Stimulated activated CD8-positive, alpha-beta memory T cell treated with anti-CD3 and anti-CD28 coated beads, Interleukin-4, amount 100 ng/mL, for 1 hour (primary cell): Measurements from ENCODE around the gene C4B.
"Not testable (repeated sequence)": the region's sequence is repeated elsewhere in the genome, so short reads cannot be mapped to it uniquely, and the experiment has no call there.

ENCODE experiments used
- DNase-seq, 2 donors: peaks; one replicate each; pipeline ENCODE4 v3.0.0-alpha.2; 2020; ENCODE audit warnings: low read depth in 2 of 2, low spot score in 1 of 2

C4B gene

GRCh38 chr6:31980998-31981397, 33.6 kb upstream of the C4B start:
- DNase-seq, result not testable (repeated sequence)

DNA sequence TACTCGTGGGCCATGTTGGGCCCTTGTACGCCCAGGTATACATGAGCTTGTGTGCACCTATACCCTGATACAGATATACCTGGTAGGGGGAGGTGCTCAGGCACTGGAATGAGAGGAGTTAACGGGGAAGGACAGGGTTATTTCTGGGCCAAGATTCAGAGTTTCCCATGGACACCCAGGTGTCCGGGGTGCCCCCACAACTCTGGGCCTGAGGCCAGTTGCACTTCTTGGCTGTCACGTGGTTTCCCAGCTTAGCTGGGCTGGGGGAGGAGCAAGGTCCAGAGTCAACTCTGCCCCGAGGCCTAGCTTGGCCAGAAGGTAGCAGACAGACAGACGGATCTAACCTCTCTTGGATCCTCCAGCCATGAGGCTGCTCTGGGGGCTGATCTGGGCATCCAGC, 32.9 kb upstream of the C4B start, which contains the start of gene C4A:
Gene C4A, plus strand, starts transcription at position 314 of the 400 bp plus-strand sequence. Its CDS starts 51 bp downstream, at position 365.
- not testable (repeated sequence) for DNase-seq

DNA sequence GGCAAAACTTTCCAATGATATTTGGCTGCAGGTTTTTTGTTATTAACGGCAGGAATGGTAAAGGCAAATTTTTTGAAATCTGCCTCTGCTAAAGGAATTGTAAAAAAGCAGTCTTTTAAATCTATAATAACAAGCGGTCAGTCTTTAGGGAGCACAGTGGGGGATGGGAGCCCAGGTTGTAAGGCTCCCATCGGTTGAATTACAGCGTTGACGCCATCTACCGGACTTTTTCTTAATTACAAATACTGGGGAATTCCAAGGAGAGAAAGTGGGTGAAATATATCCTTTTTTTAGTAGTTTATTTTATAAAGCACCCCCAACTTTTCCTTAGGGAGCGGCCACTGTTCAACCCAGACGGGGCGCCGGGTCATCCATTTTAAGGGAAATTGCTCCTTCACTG, 25.2 kb upstream of the C4B start:
- DNase-seq, result not testable (repeated sequence)

- not testable (repeated sequence) for DNase-seq
These were observed 20.2 kb upstream of the C4B start for GRCh38 chr6:31994421-31994820.

- not testable (repeated sequence) for DNase-seq
These were observed 18.2 kb upstream of the C4B start for GRCh38 chr6:31996385-31996784.

DNA sequence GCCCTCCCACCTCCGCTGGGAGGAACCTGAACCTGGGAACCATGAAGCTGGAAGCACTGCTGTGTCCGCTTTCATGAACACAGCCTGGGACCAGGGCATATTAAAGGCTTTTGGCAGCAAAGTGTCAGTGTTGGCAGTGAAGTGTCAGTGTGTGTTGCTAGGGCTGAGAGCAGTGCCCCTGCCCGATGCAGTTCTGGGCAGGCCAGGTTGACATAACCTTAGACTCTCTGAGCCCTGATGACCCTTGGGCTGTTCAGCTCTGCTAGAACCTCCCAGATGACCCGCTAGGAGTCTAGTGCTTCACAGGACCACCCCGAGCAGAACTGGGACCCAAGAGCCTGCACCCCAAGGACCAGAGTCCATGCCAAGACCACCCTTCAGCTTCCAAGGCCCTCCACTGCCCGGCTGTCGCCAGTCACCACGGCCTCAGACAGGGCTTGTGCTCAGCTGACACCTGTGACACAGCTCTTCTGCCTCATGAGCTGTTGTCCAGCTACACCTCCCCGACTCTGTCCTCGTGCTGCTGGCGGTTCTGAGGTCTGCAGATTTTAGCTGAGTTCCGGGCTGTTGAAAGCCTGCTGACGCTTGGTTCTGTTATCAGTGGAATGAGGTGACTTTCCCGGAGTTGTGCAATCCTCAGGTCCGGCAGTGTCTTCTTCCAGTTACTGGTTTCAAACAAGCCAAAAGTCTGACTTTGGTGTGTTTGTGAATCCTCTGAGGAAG, 11.9 kb upstream of the C4B start:
- DNase-seq, result not testable (repeated sequence)

DNA sequence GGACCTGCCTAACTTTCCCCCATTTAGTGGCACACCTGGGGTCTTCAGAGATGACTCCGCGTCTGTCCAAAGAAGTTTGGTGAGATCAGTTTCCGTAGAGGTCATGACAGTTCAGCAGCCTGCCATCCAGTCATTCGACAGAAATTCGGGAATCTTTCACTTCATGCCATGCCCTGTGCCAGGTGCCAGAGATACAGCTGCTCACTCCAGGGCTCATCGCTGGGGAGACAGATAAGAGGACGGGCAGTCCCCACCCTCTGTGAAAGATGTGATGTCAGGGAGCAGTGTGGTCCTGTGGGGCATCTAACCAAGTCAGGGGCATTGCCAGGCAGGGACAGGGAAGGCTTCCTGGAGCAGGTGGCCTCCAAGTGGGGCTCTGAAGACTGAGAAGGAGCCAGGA, 11.3 kb upstream of the C4B start:
- DNase-seq, result not testable (repeated sequence)

GRCh38 chr6:32004393-32004792, 10.2 kb upstream of the C4B start:
- DNase-seq, result not testable (repeated sequence)

DNA sequence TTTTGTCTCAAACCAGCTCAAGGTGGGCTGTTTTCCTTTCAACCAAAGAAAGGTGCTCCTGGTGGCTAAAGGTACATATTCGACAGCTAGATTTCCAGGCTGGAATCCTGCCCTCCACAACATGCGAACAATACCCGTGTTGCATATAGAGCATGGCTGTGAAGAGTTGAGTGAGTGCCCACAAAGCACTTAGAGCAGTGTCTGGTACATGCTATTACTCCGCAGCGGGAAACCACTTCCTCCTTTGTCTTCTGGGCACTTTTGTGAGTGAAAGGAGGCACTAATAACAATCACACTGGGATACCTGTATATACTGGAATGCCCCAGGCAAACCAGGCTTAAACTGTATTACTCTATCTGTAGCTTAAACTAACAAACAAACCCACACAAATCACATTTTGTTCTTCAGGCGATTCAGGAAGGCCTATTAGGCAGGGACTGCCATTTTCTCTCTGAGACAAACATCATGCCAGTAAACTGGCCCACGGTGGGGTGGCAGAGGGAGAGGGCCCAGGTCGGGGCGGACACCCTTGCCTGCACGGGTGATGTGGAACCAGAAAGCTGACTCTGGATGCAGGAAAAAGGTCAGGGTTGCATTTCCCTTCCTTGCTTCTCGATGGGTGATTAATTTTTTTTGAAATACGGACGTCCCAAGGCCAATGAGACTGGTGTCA, 9.6 kb upstream of the C4B start:
- DNase-seq, result not testable (repeated sequence)

- not testable (repeated sequence) for DNase-seq
These were observed 9.1 kb upstream of the C4B start for GRCh38 chr6:32005538-32005880.

GRCh38 chr6:32005991-32006529, 8.5 kb upstream of the C4B start:
- DNase-seq, result not testable (repeated sequence)

DNA sequence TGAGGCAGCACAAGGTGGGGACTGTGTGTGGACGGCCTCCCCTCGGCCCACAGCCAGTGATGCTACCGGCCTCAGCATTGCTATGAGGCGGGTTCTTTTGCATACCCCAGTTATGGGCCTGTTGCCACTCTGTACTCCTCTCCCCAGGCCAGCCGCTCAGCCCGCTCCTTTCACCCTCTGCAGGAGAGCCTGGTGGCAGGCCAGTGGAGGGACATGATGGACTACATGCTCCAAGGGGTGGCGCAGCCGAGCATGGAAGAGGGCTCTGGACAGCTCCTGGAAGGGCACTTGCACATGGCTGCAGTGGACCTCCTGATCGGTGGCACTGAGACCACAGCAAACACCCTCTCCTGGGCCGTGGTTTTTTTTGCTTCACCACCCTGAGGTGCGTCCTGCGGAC, 7.5 kb upstream of the C4B start:
- not testable (repeated sequence) for DNase-seq

DNA sequence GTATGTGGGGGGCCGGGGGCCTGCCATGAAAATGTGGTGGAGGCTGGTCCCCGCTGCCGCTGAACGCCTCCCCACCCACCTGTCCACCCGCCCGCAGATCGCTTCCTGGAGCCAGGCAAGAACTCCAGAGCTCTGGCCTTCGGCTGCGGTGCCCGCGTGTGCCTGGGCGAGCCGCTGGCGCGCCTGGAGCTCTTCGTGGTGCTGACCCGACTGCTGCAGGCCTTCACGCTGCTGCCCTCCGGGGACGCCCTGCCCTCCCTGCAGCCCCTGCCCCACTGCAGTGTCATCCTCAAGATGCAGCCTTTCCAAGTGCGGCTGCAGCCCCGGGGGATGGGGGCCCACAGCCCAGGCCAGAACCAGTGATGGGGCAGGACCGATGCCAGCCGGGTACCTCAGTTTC, 6.6 kb upstream of the C4B start:
- DNase-seq, result not testable (repeated sequence)

DNA sequence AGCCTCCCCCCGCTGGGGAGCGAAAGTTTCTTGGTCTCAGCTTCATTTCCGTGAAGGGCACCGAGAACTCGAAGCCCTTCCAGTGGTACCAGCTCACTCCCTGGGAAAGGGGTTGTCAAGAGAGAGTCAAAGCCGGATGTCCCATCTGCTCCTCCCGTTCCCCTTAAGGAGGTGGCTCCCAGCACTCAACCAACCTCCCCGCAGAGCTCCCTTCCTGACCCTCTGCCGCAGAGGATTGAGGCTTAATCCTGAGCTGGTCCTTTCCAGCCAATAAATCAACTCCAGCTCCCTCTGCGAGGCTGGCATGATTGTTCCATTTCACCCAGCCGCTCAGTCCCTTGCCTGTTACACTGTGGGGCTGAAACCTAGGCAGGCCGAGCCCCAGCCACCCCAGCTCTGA, 6.0 kb upstream of the C4B start:
- not testable (repeated sequence) for DNase-seq

GRCh38 chr6:32009537-32009936, 5.1 kb upstream of the C4B start:
- DNase-seq, result not testable (repeated sequence)

- DNase-seq, result not testable (repeated sequence)
These were observed 3.6 kb upstream of the C4B start for GRCh38 chr6:32010856-32011530.

- not testable (repeated sequence) for DNase-seq
These were observed 1.5 kb upstream of the C4B start for GRCh38 chr6:32012941-32013617.

GRCh38 chr6:32013738-32014137, 857 bp upstream of the C4B start:
- not testable (repeated sequence) for DNase-seq

DNA sequence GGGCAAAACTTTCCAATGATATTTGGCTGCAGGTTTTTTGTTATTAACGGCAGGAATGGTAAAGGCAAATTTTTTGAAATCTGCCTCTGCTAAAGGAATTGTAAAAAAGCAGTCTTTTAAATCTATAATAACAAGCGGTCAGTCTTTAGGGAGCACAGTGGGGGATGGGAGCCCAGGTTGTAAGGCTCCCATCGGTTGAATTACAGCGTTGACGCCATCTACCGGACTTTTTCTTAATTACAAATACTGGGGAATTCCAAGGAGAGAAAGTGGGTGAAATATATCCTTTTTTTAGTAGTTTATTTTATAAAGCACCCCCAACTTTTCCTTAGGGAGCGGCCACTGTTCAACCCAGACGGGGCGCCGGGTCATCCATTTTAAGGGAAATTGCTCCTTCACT, 7.5 kb downstream of the C4B start:
- not testable (repeated sequence) for DNase-seq

GRCh38 chr6:32028631-32029030, 14.0 kb downstream of the C4B start:
- not testable (repeated sequence) for DNase-seq

- DNase-seq, result not testable (repeated sequence)
These were observed 15.0 kb downstream of the C4B start for GRCh38 chr6:32029553-32029952.
